GM20000 (cell line): Measurements from ENCODE around the gene CNOT9.

Experiments used
- DNase-seq: peaks from one replicate; pipeline ENCODE4 v3.0.0; 2012; ENCODE audit warnings: low spot score
- TF ChIP-seq, protein P1 (sequence below): IDR thresholded peaks from 2 replicates; pipeline ENCODE4 v1.5.1; 2012; ENCODE audit warnings: mild to moderate bottlenecking, control low read depth; ENCODE audit errors: extremely low read depth, missing control alignments

Gene CNOT9

DNA sequence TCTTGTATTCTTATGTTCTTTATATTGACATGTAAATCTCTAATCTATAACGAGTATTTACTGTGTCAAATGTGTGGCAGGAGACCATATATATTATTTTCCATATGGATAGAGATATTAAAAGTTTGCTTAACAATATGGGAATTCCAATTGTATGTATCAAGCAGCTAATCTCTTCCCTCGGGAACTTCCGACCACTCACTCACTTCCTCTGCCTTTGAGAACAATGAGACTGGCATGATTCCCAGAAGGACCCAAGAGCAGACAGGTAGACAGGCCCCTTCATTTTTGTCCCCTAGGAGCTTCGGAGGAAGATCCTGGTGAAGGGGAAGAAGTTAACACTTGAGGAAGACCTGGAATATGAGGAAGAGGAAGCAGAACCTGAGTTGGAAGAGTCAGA is 63.2 kb downstream of the CNOT9 start:
- TF ChIP-seq, protein P1, sequence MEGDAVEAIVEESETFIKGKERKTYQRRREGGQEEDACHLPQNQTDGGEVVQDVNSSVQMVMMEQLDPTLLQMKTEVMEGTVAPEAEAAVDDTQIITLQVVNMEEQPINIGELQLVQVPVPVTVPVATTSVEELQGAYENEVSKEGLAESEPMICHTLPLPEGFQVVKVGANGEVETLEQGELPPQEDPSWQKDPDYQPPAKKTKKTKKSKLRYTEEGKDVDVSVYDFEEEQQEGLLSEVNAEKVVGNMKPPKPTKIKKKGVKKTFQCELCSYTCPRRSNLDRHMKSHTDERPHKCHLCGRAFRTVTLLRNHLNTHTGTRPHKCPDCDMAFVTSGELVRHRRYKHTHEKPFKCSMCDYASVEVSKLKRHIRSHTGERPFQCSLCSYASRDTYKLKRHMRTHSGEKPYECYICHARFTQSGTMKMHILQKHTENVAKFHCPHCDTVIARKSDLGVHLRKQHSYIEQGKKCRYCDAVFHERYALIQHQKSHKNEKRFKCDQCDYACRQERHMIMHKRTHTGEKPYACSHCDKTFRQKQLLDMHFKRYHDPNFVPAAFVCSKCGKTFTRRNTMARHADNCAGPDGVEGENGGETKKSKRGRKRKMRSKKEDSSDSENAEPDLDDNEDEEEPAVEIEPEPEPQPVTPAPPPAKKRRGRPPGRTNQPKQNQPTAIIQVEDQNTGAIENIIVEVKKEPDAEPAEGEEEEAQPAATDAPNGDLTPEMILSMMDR = no peak
- no peak for DNase-seq

- DNase-seq = no peak
- TF ChIP-seq, protein P1 = no peak
Observed at GRCh38 chr2:218635719-218636118, 67.1 kb downstream of the CNOT9 start.

GRCh38 chr2:218638372-218638771 is 69.7 kb downstream of the CNOT9 start:
- DNase-seq = no peak
- TF ChIP-seq, protein P1 = no peak

GRCh38 chr2:218642121-218642656 is 73.5 kb downstream of the CNOT9 start:
- DNase-seq = no peak
- TF ChIP-seq, protein P1 = no peak

- no peak for DNase-seq
- TF ChIP-seq, protein P1 = no peak
Observed at GRCh38 chr2:218642786-218643185, 74.1 kb downstream of the CNOT9 start.

DNA sequence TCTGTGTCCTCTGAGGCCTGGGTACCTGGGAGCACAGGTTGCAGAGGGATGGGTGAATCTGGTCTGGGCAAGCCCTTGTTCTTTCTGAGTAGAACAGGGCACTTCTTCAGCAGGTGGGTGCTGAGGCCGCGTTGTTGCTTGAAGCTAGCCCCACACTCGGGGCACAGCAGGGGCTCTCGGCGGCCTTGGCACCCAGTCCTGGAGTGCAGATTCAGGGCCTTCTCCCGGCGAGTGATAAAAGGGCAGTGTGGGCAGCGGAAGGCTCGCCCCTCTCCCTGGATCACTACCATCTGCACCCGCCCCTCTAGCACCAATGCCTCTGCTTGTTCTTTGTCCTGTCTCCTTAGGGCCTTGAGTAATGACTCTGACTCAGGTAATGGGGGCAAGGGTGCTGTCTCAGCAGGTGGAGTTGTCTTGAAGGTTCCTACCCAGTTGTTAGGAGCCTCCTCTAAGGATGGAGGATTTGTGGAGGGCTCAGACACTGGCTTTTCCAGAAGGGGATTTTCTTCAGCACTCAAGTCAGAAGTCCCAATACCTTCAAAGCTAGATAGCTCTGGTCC is 75.2 kb downstream of the CNOT9 start:
- no peak for DNase-seq
- TF ChIP-seq, protein P1 = no peak

GRCh38 chr2:218644721-218645120 is 76.1 kb downstream of the CNOT9 start:
- no peak for DNase-seq
- TF ChIP-seq, protein P1 = no peak
